K562 treated with DMSO at 1 percent for 4 hours (cell line): ENCODE results near the gene HADHB. TPM values are rescaled to one million over a fixed set of nuclear protein-coding genes. Genes with fewer than 3 reads are reported as not detected.

Experiments used
- total RNA-seq: library from RNA; unstranded; fragments of 300-600 nt; gene quantifications from 2 replicates; pipeline ENCODE4 v1.2.3, GENCODE V29; 2022; ENCODE audit not compliant: insufficient read depth

The HADHB gene
- total RNA-seq: 82.1 and 82.2 TPM in 2 replicates

DNA sequence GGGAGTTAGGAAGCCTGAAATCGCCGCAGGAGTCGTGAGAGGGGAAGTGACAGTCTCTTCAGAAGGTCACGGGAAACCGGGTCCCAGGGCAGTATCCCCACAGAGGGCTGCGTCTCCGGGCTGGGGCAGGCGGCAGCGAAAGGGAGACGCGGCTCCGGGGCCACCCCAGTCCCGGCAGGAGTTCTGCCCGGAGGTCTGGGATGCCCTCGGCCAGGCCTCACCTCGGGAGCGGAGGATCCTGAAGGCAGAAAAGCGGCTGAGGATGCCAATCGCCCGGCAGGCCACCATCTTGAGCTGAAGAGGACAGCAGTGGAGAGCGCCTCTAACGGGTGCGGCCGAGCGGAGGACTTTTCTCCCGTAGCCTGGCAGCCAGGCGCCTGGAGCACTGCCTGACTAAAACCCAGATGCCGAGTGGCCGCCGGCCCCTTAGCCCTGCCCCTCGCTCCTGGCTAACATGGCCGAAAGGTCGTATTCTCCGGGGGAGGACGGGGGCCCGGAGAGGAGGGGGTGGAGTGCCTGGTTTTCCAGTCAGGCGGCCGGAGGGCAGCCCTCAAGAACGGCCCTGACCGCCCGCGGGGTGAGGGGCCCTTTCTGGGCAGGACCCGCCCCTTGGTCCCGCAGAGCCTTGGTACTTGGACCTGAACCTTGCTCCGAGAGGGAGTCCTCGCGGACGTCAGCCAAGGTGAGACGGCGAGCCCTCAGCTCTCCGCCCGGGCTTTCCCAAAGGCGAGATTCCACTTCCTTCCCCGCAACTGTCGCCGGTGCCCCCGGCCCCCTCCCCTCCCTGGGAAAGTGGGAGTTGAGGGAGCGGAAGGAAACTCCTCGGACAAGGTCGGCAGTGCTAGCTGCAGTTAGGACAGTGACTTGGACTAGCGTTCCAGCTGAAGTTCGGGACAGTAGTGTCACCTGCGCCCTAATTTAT, at the start of gene HADHB, which contains the start of gene HADHA:
TSS of gene HADHB (plus strand) at position 631 of the 922 bp plus-strand sequence. CDS start 9,316 bp downstream, outside the sequence.
TSS of gene HADHA (minus strand) at position 324 of the 922 bp plus-strand sequence. CDS start at position 288, 36 bp downstream.

Other genes with a start within 250 kb of the HADHB start
- gene RAB10, start 210.9 kb upstream of the HADHB start, total RNA-seq: 90.0 and 109 TPM in 2 replicates
- 9.5 and 22.1 TPM in 2 replicates for gene GAREM2, start 71.9 kb upstream of the HADHB start, total RNA-seq
- gene HADHA, start 307 bp upstream of the HADHB start, total RNA-seq: 232 and 253 TPM in 2 replicates
- 5.2 and 7.1 TPM in 2 replicates for gene SELENOI, start 101.2 kb downstream of the HADHB start, total RNA-seq
- gene ADGRF3, start 101.8 kb downstream of the HADHB start, total RNA-seq: not detected in 2 replicates
- gene DRC1, start 157.0 kb downstream of the HADHB start, total RNA-seq: not detected in 2 replicates
- gene OTOF, start 233.2 kb downstream of the HADHB start, total RNA-seq: not detected in 2 replicates